Activated naive CD4-positive, alpha-beta T cell treated with Interleukin-2 at 50 U/mL for 16 hours (primary cell): Measurements from ENCODE around the gene FAAP100.
A peak's percentile ranks its signal among the peaks of the same experiment; 100 is the strongest.
"Not testable (repeated sequence)": the region's sequence is repeated elsewhere in the genome, so short reads cannot be mapped to it uniquely, and the experiment has no call there.

Experiments used
- DNase-seq: peaks from one replicate; pipeline ENCODE4 v3.0.0-alpha.2; 2020

Gene FAAP100

GRCh38 chr17:81537343-81537855, 14.8 kb downstream of the FAAP100 start:
- peak; percentile 39 for DNase-seq

DNA sequence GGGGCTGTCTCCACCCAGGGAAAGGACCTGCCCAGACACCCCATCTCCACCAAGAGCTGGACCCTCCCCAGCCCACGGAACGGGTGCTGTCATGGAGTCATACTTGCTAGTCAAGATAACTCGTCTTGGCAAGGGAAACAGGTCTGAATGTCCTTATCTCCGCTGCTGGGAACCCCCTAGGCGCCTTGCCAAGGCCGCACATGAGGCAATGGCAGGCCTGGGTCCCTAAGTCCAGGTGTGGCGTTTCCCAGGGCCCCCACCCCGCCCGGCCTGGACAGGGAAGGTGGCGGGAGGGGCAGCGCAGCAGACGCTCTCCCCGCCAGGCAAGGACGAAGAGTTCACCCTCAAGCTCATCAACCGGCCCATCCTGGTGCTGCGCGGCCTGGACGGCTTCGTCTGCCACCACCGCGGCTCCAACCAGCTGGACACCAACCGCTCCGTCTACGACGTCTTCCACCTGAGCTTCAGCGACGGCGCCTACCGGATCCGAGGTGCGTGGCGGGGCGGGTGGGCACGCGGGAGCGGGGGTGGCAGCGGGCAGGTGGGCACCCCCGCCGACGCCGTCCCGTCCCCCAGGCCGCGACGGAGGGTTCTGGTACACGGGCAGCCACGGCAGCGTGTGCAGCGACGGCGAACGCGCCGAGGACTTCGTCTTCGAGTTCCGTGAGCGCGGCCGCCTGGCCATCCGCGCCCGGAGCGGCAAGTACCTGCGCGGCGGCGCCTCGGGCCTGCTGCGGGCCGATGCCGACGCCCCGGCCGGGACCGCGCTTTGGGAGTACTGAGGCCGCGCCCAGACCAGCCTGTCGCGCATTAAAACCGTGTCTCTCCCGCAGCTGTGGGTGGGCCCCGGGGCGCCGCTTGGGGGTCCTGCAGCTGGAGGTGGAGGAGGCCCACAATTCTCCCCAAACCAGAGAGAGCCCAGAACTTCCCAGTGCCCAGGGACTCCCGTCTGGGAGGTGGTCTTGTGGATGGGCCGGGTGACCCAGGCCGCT, 15.6 kb downstream of the FAAP100 start:
- no peak for DNase-seq

- DNase-seq = no peak
Observed at GRCh38 chr17:81535480-81536298, 16.5 kb downstream of the FAAP100 start.

DNA sequence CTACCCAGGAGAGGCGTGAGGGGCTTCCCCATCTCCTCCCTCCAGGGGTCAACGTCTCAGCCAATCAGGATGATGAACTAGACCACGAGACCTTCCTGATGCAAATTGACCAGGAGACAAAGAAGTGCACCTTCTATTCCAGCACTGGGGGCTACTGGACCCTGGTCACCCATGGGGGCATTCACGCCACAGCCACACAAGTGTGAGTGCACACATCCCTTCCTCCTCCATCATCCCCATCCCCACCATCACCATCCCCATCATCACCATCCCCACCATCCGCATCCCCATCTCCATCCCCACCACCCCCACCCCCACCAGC, 17.2 kb downstream of the FAAP100 start:
- no peak for DNase-seq

DNA sequence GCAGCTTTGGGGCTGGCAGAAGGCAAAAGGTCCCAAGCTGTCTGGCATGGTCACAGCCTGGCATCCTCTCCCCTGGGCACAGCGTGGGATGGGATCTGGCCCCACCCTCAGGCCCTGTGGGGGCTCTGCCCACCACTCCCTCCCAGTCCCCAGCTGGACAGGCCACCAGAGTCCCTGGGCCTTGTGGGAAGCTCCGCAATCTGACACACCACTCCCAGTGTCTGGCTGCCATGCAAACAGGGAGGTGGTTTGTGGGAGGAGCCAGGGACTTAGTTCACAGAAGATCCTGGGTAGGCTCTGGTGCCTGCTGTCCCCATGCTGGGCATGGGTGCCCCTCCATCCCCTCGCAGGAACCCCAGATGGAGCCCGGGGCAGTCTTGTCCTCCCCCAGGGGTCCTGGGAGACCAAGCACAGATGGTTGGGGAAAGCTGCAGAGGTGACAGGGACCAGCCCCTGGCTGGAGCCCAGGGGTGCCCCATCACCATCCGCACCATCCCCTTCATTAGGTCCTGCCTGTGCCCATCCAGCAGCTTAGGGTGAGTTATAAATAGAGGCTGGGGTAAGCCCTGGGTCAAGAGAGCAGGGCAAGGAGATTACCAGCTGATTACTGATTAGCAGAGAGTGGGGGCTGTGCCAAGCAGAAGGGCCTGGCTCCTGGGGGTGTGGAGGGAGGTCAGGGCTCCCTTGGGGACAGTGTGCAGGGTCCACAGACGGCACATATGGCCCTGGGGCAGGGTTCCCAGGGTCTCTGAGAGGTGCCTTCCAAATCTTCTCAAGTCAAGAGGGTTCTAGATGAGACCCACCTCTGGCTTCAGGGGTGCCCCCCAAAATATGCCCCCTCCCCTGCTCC, 17.8 kb downstream of the FAAP100 start:
- DNase-seq = no peak

GRCh38 chr17:81533339-81534141, 18.6 kb downstream of the FAAP100 start:
- DNase-seq = no peak

DNA sequence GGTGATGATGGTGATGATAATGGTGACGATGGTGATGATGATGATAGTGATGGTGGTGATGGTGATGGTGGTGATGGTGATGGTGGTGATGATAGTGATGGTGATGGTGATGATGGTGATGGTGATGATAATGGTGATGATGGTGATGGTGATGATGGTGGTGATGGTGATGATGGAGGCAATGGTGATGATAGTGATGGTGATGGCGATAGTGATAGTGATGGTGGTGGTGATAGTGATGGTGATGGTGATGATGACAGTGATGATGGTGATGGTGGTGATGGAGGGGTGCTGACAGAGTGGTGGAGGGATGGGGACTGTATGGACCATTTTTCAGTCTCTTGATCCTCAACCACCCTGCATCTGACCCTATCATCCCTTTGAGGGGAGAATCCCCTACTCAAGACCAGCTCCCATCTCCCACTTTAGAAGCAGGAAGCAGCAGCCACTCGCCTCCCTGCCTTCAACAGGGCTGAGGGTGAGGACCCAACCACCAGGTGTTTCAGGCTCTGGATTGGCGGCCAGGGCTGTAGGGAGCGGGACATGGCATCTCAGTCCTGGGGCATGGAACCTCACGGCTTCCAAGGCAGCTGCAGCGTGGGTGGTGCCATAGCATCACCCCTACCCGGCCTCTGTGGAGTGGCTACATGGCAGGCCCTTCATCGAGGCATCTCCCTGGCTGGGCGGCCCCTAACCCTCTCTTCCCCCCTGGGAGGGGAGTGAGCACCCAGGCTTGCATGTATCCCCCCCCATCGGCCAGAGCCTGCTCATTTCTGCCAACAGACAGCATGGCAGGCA, 19.5 kb downstream of the FAAP100 start:
- DNase-seq = no peak

GRCh38 chr17:81531998-81532404, 20.2 kb downstream of the FAAP100 start:
- DNase-seq = not testable (repeated sequence)

- DNase-seq = not testable (repeated sequence)
Observed at GRCh38 chr17:81531013-81531412, 21.1 kb downstream of the FAAP100 start.

DNA sequence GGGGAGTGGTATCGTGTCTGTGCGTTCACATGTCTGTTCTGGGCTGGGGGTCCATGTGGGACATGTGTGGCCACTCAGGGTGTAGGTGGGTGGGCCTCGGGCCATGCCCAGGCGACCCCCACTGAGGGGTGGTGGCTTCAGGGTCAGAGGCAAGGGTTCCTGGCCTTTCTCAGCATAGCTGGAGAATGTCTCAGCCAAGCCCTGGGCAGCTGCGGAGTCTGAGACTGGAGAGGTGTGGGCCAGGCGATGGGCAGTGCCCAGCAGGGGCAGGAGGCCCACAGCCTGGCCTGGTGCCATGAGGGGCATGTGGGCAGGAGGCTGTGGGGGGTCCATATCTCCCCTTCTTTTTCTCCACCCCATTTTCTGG, 22.7 kb downstream of the FAAP100 start:
- DNase-seq = no peak

GRCh38 chr17:81528651-81529436, 23.3 kb downstream of the FAAP100 start:
- DNase-seq = no peak

DNA sequence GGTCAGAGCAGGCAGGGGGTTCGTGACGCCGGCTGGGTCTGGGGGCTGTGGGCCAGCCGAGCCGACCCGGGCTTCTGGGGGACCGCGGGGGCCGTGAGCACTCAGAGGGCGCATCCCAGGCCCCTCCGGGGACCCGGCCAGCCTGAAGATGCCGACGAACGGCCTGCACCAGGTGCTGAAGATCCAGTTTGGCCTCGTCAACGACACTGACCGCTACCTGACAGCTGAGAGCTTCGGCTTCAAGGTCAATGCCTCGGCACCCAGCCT, 23.8 kb downstream of the FAAP100 start:
- no peak for DNase-seq

GRCh38 chr17:81527591-81528383, 24.4 kb downstream of the FAAP100 start, which contains the start of gene FSCN2:
Gene FSCN2 (plus strand): TSS chr17:81528377. CDS start chr17:81528532, 155 bp downstream.
- no peak for DNase-seq

DNA sequence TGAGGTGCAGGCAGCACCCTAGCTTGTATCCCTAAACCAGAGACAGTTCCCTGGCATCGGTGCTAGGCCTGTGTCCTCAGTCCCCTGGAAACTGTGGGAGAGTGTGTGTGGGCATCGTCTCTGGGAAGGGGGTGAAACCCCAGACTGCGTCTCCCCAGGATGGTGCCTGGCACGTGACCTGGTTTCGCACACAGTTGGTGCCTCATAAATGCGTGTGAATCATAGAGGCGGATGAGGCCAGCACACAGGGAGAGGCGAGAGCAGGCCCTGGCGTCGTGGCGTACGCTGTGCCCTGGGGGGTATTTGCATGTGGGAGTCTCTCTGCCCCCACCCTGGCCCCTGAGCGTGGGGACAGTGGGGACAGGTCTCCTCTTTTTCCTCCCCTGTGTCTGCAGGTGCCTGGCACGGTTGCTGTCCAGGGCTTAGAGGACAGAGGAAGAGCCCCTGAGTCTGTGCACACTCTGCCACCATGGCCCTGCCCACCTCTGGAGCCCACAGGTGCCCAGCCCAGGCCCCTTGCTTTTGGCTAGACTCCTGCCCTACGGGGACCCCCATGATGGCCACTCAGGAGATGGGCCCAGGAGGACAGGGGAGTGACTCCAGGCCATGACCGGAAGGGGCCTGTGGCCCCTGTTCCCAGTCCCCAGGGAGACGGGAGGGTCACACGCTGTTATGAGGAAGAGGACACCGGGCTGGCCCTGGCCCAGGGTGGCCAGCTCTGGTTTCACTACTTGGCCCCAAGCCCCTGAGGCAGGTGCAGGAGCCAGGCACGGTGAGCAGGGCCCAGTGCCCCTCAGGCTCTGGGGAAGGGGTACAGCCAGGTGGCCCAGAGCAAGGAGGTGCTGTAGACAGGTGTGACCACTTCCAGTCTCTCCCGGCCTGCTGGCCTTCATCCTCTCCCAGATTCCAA, 25.2 kb downstream of the FAAP100 start:
- DNase-seq = no peak

DNA sequence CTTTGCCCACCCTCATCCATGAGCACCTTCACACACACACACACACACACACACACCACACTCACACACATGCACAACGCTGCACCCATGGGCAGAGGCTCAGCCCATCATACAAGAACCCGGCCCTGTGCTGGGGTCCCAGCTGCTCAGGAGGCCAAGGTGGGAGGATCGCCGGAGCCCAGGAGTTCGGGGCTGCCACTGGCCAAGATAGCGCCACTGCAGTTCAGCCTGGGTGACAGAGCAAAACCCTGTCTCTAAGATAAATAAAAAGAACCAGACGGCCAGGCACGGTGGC, 27.3 kb downstream of the FAAP100 start:
- DNase-seq = no peak

GRCh38 chr17:81524039-81524864, 27.9 kb downstream of the FAAP100 start:
- no peak for DNase-seq

DNA sequence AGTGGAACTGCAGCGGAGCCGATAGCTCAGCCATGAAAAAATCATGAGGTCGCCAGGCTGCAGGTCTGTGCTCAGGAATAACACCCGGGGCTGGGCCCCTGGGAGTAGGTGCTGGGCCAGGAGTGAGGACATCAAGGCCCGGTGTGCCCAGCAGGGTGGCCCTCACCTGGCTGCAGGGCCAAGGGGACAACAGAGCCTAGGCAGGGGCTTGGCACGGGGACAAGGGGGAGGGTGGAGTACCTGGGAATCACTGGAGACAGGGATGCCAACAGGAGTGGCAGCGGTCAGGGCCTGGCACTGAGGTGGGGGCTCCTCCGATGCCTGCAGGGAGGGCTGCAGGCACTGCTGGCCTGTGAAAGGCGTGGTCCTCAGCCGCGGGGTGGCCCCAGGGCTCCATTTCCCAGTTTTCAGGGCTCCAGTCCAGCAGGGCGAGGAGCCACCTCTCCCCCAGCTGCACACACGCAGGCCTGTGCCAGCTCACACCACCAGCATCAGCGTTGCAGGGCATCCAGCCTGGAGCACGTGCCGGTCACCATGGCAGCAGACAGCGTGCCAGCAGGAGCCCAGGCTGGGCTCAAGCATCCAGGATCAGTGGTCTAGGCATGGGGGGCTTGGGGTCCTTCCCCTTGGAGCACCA, 28.6 kb downstream of the FAAP100 start:
- DNase-seq = no peak
